GM19328 (cell line): ENCODE measurements around the gene GAK.

ENCODE experiments used
- ATAC-seq: cut with Tn5 transposase; IDR thresholded peaks from one replicate; pipeline ENCODE4 v1.9.1; 2021; ENCODE audit warnings: mild to moderate bottlenecking, moderate library complexity; ENCODE audit not compliant: unreplicated experiment

The GAK gene

DNA sequence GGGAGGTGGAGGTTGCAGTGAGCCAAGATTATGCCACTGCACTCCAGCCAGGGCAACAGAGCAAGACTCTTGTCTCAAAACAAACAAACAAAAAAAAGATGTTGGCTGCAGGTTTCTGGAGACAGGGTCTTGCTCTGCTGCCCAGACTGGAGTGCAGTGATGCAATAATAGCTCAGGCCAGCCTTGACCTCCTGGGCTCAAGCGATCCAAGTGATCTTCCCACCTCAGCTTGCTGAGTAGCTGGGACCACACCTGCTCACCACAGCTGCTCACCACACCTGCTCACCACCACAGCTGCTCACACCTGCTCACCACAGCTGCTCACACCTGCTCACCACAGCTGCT lies 76.3 kb downstream of the GAK start:
- ATAC-seq = no peak

- ATAC-seq = no peak
These were observed 77.8 kb downstream of the GAK start for GRCh38 chr4:854356-854755.

- no peak for ATAC-seq
These were observed 78.7 kb downstream of the GAK start for GRCh38 chr4:853416-853781.

DNA sequence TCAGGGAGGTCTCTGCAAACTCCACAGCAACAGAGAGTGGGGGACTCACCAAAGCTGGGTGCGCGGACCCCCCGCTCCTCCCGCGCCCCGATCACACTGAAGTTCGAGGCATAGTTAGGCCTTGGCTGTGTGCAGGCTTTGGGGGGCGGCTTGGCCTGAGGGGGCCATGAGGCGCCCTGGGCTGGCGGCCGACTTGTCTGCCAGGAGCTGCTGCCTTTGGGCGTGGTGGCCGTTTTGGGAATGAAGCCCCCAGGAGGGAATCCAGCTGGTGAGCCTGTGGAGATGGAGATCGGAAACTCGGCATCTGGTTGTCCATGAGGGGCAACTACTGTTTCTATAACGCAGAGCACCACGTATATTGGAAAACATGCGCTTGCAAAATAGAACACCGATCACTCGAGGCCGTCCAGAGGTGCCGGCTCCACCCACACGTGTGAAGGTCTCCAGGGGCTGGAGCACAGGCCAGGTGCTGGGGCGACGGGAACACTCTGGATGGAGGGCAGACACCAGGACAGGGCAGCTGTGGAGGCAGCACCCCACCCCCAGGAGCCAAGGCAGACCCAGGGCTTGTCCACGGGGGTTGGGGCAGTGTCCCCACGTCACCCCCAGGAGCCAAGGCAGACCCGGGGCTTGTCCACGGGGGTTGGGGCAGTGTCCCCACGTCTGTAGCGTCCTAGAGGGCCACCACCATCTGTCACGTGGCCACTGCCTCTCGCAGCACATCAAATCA lies 80.2 kb downstream of the GAK start:
- no peak for ATAC-seq

- no peak for ATAC-seq
These were observed 81.7 kb downstream of the GAK start for GRCh38 chr4:850323-850945.

- no peak for ATAC-seq
These were observed 82.5 kb downstream of the GAK start for GRCh38 chr4:849478-850175.

GRCh38 chr4:848803-849477 lies 83.2 kb downstream of the GAK start:
- ATAC-seq = no peak

DNA sequence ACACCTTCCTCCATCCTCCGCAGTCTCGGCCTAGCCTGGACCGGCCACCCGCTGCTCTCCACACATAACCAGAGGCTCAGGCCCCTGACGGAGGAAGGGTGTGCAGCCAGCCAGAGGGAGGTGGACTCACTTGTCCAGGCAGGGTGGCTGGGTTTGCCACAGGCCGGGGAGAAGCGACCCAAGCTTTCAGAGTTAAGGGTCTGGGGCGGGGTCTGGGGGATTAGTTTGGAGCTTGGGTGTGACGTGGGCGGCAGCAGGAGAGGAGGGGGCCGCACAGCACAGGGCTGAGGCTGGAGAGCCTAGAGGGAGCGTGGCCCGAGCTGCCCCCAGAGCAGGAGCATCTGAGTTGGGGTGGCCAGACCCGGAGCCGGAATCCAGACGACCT lies 83.8 kb downstream of the GAK start:
- no peak for ATAC-seq

DNA sequence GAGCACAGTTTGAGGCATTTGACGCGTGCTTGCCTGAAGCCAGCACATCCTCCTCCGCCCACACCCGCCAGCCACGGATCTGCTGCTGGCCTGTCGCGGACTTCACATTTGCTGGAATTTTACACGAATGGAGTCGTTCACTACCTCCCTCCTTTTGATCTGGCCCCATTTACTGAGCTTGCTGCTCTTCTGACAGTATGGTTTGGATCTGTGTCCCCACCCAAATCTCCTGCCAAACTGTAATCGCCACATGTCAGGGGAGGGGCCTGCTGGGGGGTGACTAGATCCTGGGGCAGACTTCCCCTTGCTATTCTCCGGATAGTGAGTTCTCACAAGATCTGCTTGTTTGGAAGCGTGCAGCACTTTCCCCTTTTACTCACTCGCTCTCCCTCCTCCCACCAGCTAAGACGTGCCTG lies 86.3 kb downstream of the GAK start:
- no peak for ATAC-seq

- no peak for ATAC-seq
These were observed 86.8 kb downstream of the GAK start for GRCh38 chr4:845233-845835.

- no peak for ATAC-seq
These were observed 87.3 kb downstream of the GAK start for GRCh38 chr4:844752-845232.

DNA sequence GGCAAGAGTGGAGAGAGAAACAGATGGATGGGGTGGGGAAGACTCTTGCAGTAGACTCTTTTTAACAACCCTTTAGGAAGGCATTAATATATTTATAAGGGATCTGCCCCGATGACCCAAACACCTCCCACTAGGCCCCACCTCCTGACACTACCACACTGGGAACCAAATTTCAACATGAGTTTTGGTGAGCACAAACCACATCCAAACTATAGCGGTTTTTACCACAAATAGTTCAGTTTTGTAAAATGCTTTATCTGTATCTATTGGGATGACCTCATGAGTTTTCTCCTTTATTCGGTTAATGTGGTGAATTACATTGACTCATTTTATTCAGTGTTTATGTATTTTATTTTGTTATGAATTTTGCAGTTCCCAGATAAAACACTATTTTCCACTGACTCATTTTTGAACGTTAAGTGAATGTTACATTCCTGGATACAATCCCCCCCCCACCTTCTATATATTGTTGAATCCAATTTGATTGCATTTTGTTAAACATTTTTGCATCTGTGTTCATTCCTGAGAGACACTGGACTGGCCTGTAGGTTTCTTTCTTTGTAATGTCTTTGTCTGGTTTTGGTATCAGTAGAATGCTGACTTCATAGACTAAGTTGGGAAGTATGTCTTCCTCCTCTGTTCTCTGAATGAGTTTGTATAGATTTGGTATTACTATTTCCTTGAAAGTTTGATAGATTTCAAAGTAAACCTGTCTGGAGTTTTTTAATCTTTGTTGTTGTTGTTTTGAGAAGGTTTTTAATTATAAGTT lies 92.3 kb downstream of the GAK start:
- ATAC-seq = no peak

DNA sequence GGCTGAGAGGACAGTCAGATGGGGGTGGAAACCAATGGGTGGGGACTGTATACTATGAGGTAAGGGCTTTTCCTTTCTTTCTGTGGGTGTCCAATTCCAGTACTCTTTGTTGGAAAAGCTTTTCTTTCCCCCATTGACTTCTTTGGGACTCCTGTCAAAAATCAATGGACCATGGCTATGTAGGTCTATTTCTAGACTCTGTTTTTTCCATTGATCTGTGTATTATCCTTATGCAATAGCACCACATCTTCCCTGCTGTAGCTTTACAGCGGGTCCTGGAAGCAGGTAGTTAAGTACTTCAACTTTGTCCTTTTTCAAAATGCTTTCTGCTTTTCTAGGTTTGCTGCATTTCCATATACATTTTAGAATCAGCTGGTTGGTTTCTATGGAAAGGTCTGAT lies 94.3 kb downstream of the GAK start:
- ATAC-seq = no peak

DNA sequence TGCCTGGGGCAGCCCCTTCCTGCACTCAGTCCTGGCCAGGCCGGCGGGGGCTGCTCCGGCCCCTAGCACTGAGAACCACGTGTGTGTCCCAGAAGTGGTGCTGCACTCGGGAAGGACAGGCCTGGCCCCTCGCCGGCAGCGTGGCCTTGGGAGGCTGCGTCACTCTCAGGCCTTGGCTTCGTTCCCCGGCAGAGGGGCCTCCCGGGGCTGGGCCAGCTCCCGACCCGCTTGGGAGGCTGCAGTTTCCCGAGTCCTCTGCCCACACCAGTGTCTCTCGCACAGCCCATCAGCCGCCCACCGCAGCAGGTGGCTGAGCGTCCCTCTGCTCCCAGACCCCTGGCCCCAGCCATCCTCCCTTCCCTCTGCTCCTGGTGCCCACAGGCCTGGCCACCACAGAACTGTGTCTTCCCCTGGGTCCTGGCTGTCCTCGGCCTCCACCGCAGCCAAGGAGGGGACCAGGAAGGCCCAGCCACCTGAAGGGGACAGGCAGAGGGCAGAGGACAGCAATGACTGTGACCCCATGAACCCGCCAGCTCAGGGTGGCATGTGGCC lies 95.3 kb downstream of the GAK start:
- ATAC-seq = no peak

- ATAC-seq = no peak
These were observed 96.1 kb downstream of the GAK start for GRCh38 chr4:836003-836511.

DNA sequence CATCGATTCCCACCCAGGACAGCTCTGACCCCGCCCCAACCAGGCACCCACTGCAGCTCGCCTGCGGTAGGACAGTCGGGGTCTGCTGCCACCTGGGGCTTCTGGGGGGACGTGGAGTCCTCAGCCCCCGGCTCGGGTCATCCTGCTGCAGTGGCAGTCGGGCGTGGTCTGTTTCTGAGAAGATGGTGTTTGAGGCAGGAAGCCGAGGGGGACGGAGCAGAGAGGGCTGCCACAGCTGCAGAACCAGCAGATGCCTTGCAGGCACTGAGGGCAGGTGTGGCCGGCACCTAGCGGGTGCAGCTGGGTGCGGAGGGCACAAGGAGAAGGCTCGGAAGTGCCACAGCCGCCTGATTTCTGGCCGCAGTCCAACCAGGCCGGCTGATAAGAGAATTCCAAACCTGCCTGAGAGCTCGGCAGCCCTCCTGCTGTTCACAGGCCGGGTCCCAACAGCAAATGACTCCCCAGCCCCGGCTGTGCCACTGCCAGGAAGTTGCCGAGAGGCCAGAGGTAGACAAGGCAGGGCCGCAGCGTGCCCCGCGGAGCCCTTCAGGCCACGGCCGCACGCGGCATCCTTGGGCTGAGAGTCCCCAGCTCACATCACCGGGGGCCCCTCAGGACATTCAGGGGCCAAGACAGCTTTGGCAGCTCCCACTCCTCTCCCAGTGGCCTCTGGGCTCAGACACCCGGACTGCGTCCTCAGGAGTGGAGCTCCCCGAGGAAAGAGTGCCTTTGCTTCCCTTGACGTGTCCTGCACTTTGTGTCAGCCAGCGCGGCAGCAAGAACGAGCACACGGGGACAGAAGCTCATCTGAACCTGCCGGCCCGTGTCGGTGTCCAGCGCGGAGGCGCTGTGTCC lies 96.7 kb downstream of the GAK start:
- no peak for ATAC-seq

GRCh38 chr4:834368-835147 lies 97.6 kb downstream of the GAK start:
- no peak for ATAC-seq

- ATAC-seq = no peak
These were observed 98.3 kb downstream of the GAK start for GRCh38 chr4:833731-834367.
